HepG2 (cell line): ENCODE results near the gene P2RX7. TPM values are rescaled to one million over a fixed set of nuclear protein-coding genes. Genes with fewer than 3 reads are reported as not detected.

Experiments used
- ARID5B ChIP-seq: IDR thresholded peaks from 2 replicates; pipeline ENCODE4 v1.4.0; 2020; ENCODE audit warnings: mild to moderate bottlenecking, missing genetic modification reagents
- KLF9 ChIP-seq: IDR thresholded peaks from 2 replicates; pipeline ENCODE4 v1.6.1; 2016; ENCODE audit warnings: low read depth
- MAFF ChIP-seq: IDR thresholded peaks from 2 replicates; pipeline ENCODE4 v1.6.1; 2011; ENCODE audit warnings: low read depth, low read length, improper control_type of control experiment
- MED13 ChIP-seq: sonication (generic); formaldehyde crosslinking; IDR thresholded peaks from 2 replicates; pipeline ENCODE4 v1.5.0; 2020; ENCODE audit warnings: missing genetic modification reagents
- MIER3 ChIP-seq: IDR thresholded peaks from 2 replicates; pipeline ENCODE4 v1.6.1; 2016; ENCODE audit warnings: missing compliant biosample characterization, borderline replicate concordance
- RFX3 ChIP-seq: IDR thresholded peaks from 2 replicates; pipeline ENCODE4 v1.6.1; 2016; ENCODE audit warnings: missing biosample characterization, missing genetic modification reagents
- ZNF224 ChIP-seq: sonication (generic); formaldehyde crosslinking; IDR thresholded peaks from 2 replicates; pipeline ENCODE4 v1.5.0; 2020; ENCODE audit warnings: mild to moderate bottlenecking, missing genetic modification reagents
- ZNF253 ChIP-seq: sonication (generic); formaldehyde crosslinking; IDR thresholded peaks from 2 replicates; pipeline ENCODE4 v1.8.0; 2022; ENCODE audit warnings: mild to moderate bottlenecking, missing genetic modification reagents, borderline replicate concordance
- ZNF263 ChIP-seq: sonication (generic); formaldehyde crosslinking; IDR thresholded peaks from 2 replicates; pipeline ENCODE4 v1.4.0; 2020; ENCODE audit warnings: missing genetic modification reagents
- ZNF276 ChIP-seq: sonication (generic); formaldehyde crosslinking; IDR thresholded peaks from 2 replicates; pipeline ENCODE4 v1.4.0; 2020; ENCODE audit warnings: mild to moderate bottlenecking, low read depth, missing genetic modification reagents
- ZNF34 ChIP-seq: sonication (generic); formaldehyde crosslinking; IDR thresholded peaks from 2 replicates; pipeline ENCODE4 v1.4.0; 2020; ENCODE audit warnings: mild to moderate bottlenecking, missing genetic modification reagents, borderline replicate concordance
- ZNF430 ChIP-seq: sonication (generic); formaldehyde crosslinking; IDR thresholded peaks from 2 replicates; pipeline ENCODE4 v1.9.0; 2021; ENCODE audit warnings: mild to moderate bottlenecking, missing genetic modification reagents
- polyA plus RNA-seq, 8 experiments: library from polyadenylated mRNA; depleted of rRNA in 3 of 8; stranded (reverse) in 7 of 8; unstranded in 1 of 8; fragments of >200 nt; fragmentation: Illumina TruSeq in 4 of 8; extraction: Trizol in 4 of 8; gene quantifications; 2 replicates each; pipeline versions ENCODE4 v1.2.1 to v1.2.3, GENCODE V29; 2011 to 2016; ENCODE audit warnings: low read depth in 4 of 8, missing spikeins in 1 of 8, mixed read lengths in 1 of 8; ENCODE audit not compliant: insufficient read depth in 1 of 8
- total RNA-seq, 5 experiments: library from RNA; depleted of rRNA; stranded (reverse); fragments of >200 nt; fragmentation: Illumina TruSeq; extraction: Trizol; gene quantifications; 2 replicates each; pipeline ENCODE4 v1.2.3, GENCODE V29; 2016; ENCODE audit warnings: low read depth in 1 of 5

P2RX7 gene
- total and polyA plus RNA-seq, 2 of the 13 experiments (the other 11 are each of a cell fraction or from before 2014, with no cell fraction given): 0.13 to 0.73 TPM

GRCh38 chr12:121085506-121086353 lies 46.9 kb upstream of the P2RX7 start (continued):
- TF ChIP-seq ZNF276 (CRISPR knock-in tag) (0 out of 2 replicates have a peak, but pooled peaks have one; percentile 28), RFX3 (no peak), ZNF34 (CRISPR knock-in tag) (no peak), ARID5B (0 out of 2 replicates have a peak, but pooled peaks have one; percentile 29), MIER3 (no peak), ZNF263 (no peak), ZNF224 (no peak), KLF9 (CRISPR knock-in tag) (no peak), ZNF430 (CRISPR knock-in tag) (no peak), MAFF (no peak), ZNF253 (CRISPR knock-in tag) (no peak), MED13 (no peak)
